ENCODE measurements around the gene SCP2.
"Not testable (repeated sequence)": the region's sequence is repeated elsewhere in the genome, so short reads cannot be mapped to it uniquely, and the experiment has no call there.

Gene SCP2

GRCh38 chr1:52917156-52917555 lies 9.9 kb upstream of the SCP2 start:
- DNase-seq, result no peak

GRCh38 chr1:52917581-52917980 lies 9.5 kb upstream of the SCP2 start:
- DNase-seq, result no peak

- no peak for DNase-seq
Observed at GRCh38 chr1:52918201-52918600, 8.9 kb upstream of the SCP2 start.

- no peak for DNase-seq
Observed at GRCh38 chr1:52919051-52919722, 7.9 kb upstream of the SCP2 start.

- no peak for DNase-seq
Observed at GRCh38 chr1:52919723-52920483, 7.2 kb upstream of the SCP2 start.

GRCh38 chr1:52920791-52921291 lies 6.2 kb upstream of the SCP2 start:
- DNase-seq, result peak; percentile 28

- peak; percentile 11 for DNase-seq
Observed at GRCh38 chr1:52925571-52926005, 1.5 kb upstream of the SCP2 start.

GRCh38 chr1:52926864-52927211 lies 238 bp upstream of the SCP2 start:
- DNase-seq, result no peak

- no peak for DNase-seq
Observed at GRCh38 chr1:52928015-52928404, 934 bp downstream of the SCP2 start.

GRCh38 chr1:52929019-52929418 lies 1.9 kb downstream of the SCP2 start:
- no peak for DNase-seq

GRCh38 chr1:52937433-52938182 lies 10.5 kb downstream of the SCP2 start:
- DNase-seq, result no peak

- DNase-seq, result no peak
Observed at GRCh38 chr1:52938183-52938451, 11.0 kb downstream of the SCP2 start.

- no peak for DNase-seq
Observed at GRCh38 chr1:52943876-52944416, 16.9 kb downstream of the SCP2 start.

- DNase-seq, result no peak
Observed at GRCh38 chr1:52944566-52944965, 17.5 kb downstream of the SCP2 start.

GRCh38 chr1:52947490-52947889 lies 20.4 kb downstream of the SCP2 start:
- no peak for DNase-seq

- not testable (repeated sequence) for DNase-seq
Observed at GRCh38 chr1:52949602-52950001, 22.5 kb downstream of the SCP2 start.

GRCh38 chr1:52952112-52952511 lies 25.0 kb downstream of the SCP2 start:
- no peak for DNase-seq

GRCh38 chr1:52955129-52955970 lies 28.3 kb downstream of the SCP2 start:
- peak; percentile 78 for DNase-seq

GRCh38 chr1:52963101-52963500 lies 36.0 kb downstream of the SCP2 start:
- no peak for DNase-seq

- no peak for DNase-seq
Observed at GRCh38 chr1:52967666-52968065, 40.6 kb downstream of the SCP2 start.

GRCh38 chr1:52969234-52969633 lies 42.2 kb downstream of the SCP2 start:
- DNase-seq, result not testable (repeated sequence)

- no peak for DNase-seq
Observed at GRCh38 chr1:52970149-52970548, 43.1 kb downstream of the SCP2 start.

- DNase-seq, result no peak
Observed at GRCh38 chr1:52973841-52974240, 46.8 kb downstream of the SCP2 start.
